Right cardiac atrium (tissue), 5 donors: Measurements from ENCODE around the gene PREP. TPM values are rescaled to one million over a fixed set of nuclear protein-coding genes. Genes with fewer than 3 reads are reported as not detected.

Experiments used
- ATAC-seq, 2 donors: fragments of 200-7000 bp; cut with Tn5 transposase; one replicate each; pipeline versions ENCODE4 v1.8.0 to v1.9.1; 2020; ENCODE audit warnings: moderate library complexity in 2 of 2, mild to moderate bottlenecking in 1 of 2
- DNase-seq, 3 donors: peaks; one replicate each; pipeline ENCODE4 v3.0.0-alpha.2; 2020
- H3K27ac ChIP-seq: one replicate; pipeline ENCODE4 v1.5.1; 2013; ENCODE audit warnings: mild to moderate bottlenecking, low read length, control low read depth, moderate library complexity
- H3K27me3 ChIP-seq: one replicate; pipeline ENCODE4 v1.6.1; 2013; ENCODE audit not compliant: control insufficient read depth, insufficient read depth
- H3K4me1 ChIP-seq: one replicate; pipeline ENCODE4 v1.6.1; 2013; ENCODE audit warnings: low read length; ENCODE audit not compliant: control insufficient read depth, insufficient read depth
- H3K4me3 ChIP-seq: one replicate; pipeline ENCODE4 v1.5.1; 2013; ENCODE audit warnings: low read length, control low read depth
- H3K9me3 ChIP-seq: one replicate; pipeline ENCODE4 v1.6.1; 2013; ENCODE audit warnings: low read length; ENCODE audit not compliant: control insufficient read depth
- WGBS: extraction: QIAGEN DNeasy Blood & Tissue Kit; methylation state at CpG from one replicate; pipeline ENCODE4 v1.1.7; 2013; 5-methylcytosine and 5-hydroxymethylcytosine counted together
- intact Hi-C, 4 donors: fragments of 100-400 bp; cut with DNase I; formaldehyde crosslinking; loops; one replicate each; pipeline versions ENCODE4 v1.11.0 to v1.14.0; 2022 to 2023
- polyA plus RNA-seq: library from polyadenylated mRNA; stranded (reverse); fragments of 200-250 nt; gene quantifications from one replicate; pipeline ENCODE4 v1.2.3, GENCODE V29; 2013
- total RNA-seq, 4 donors: library from RNA; stranded (reverse); fragmentation: NEBNext Ultra II Directional; extraction: Animal tissue kit (Norgen Biotek cat#: 25700); gene quantifications; one replicate each; pipeline ENCODE4 v1.2.1, GENCODE V29; 2021
- donor health status: healthy with polysubstance abuse.
- donor health status: DM: no; HTN: yes; CAD: no.
- donor health status: DM: no; HTN: no; CAD: no.
- donor health status: DM: no; HTN: yes; CAD: no; lungs with severe emphysema.
- donor health status: DM: yes; HTN: yes; CAD: no.

PREP gene
- total and polyA plus RNA-seq, 5 donors: 19.5 to 26.8 (median 26.0) TPM

GRCh38 chr6:105282631-105283585, 120.0 kb downstream of the PREP start:
- 83% methylated on average over 18 of the region's 18 CpGs for WGBS
- Histone ChIP-seq H3K9me3 (no peaks in the 10 kb centered on the region), H3K4me3 (no peak overlapping the region), H3K27ac (no peak overlapping the region), H3K4me1 (no peaks in the 10 kb centered on the region), H3K27me3 (no peaks in the 10 kb centered on the region)
- intact Hi-C loops: no loop called here
- DNase-seq (no peak), ATAC-seq (no peak)

- DNase-seq (no peak), ATAC-seq (no peak)
- Histone ChIP-seq H3K4me3 (no peak overlapping the region), H3K27ac (no peak overlapping the region), H3K4me1 (peaks cover under 1% of the 10 kb centered on the region), H3K27me3 (no peaks in the 10 kb centered on the region), H3K9me3 (no peaks in the 10 kb centered on the region)
- 96% methylated on average over 7 of the region's 7 CpGs for whole genome bisulfite sequencing
- intact Hi-C loops: no loop called here
These were observed 122.8 kb downstream of the PREP start for GRCh38 chr6:105280033-105280432.

- 96% methylated on average over 3 of the region's 3 CpGs for WGBS
- intact Hi-C loops: no loop called here
- ATAC-seq: no peak
- Histone ChIP-seq H3K4me3 (no peak overlapping the region), H3K27ac (no peak overlapping the region), H3K9me3 (no peaks in the 10 kb centered on the region), H3K4me1 (peaks cover 5% of the 10 kb centered on the region), H3K27me3 (no peaks in the 10 kb centered on the region)
- no peak for DNase-seq
These were observed 123.4 kb downstream of the PREP start for GRCh38 chr6:105279463-105279862.

- intact Hi-C loops: no loop called here
- H3K4me3 ChIP-seq: no peak overlapping the region
- DNase-seq: no peak
- H3K9me3 ChIP-seq: no peaks in the 10 kb centered on the region
- H3K4me1 ChIP-seq: peaks cover 5% of the 10 kb centered on the region
- WGBS: 73% methylated on average over 3 of the region's 3 CpGs
- no peak for ATAC-seq
- H3K27me3 ChIP-seq: no peaks in the 10 kb centered on the region
- H3K27ac ChIP-seq: no peak overlapping the region
These were observed 124.1 kb downstream of the PREP start for GRCh38 chr6:105278813-105279212.

- WGBS: 88% methylated on average over 20 of the region's 20 CpGs
- no peak overlapping the region for H3K4me3 ChIP-seq
- H3K27me3 ChIP-seq: no peaks in the 10 kb centered on the region
- peaks cover 5% of the 10 kb centered on the region for H3K4me1 ChIP-seq
- DNase-seq: no peak
- H3K9me3 ChIP-seq: no peaks in the 10 kb centered on the region
- intact Hi-C loops: no loop called here
- ATAC-seq: no peak
- H3K27ac ChIP-seq: no peak overlapping the region
These were observed 124.8 kb downstream of the PREP start for GRCh38 chr6:105278035-105278434.

GRCh38 chr6:105276374-105276773, 126.5 kb downstream of the PREP start:
- Histone ChIP-seq H3K27ac (no peak overlapping the region), H3K4me3 (no peak overlapping the region), H3K9me3 (no peaks in the 10 kb centered on the region), H3K27me3 (no peaks in the 10 kb centered on the region), H3K4me1 (peaks cover 5% of the 10 kb centered on the region)
- WGBS: 88% methylated on average over 3 of the region's 3 CpGs
- DNase-seq (no peak), ATAC-seq (no peak)
- intact Hi-C loops: no loop called here

- WGBS: 97% methylated on average over 2 of the region's 2 CpGs
- no peaks in the 10 kb centered on the region for H3K27me3 ChIP-seq
- no peak overlapping the region for H3K4me3 ChIP-seq
- no peak for DNase-seq
- intact Hi-C loops: no loop called here
- no peaks in the 10 kb centered on the region for H3K9me3 ChIP-seq
- no peak for ATAC-seq
- H3K27ac ChIP-seq: no peak overlapping the region
- peaks cover 5% of the 10 kb centered on the region for H3K4me1 ChIP-seq
These were observed 127.3 kb downstream of the PREP start for GRCh38 chr6:105275542-105275941.

GRCh38 chr6:105274678-105275077, 128.2 kb downstream of the PREP start:
- peak; percentile 32 to 43 for ATAC-seq
- H3K27ac ChIP-seq: no peak overlapping the region
- H3K9me3 ChIP-seq: no peaks in the 10 kb centered on the region
- peaks cover 5% of the 10 kb centered on the region for H3K4me1 ChIP-seq
- WGBS: 80% methylated on average over 4 of the region's 4 CpGs
- H3K4me3 ChIP-seq: no peak overlapping the region
- no peak for DNase-seq
- H3K27me3 ChIP-seq: no peaks in the 10 kb centered on the region
- intact Hi-C loops: no loop called here

GRCh38 chr6:105273589-105273988, 129.3 kb downstream of the PREP start:
- no peak overlapping the region for H3K27ac ChIP-seq
- WGBS: 59% methylated on average over 8 of the region's 8 CpGs

GRCh38 chr6:105272786-105273185, 130.1 kb downstream of the PREP start:
- intact Hi-C loops: no loop called here
- 17% methylated on average over 6 of the region's 6 CpGs for WGBS
- no peaks in the 10 kb centered on the region for H3K27me3 ChIP-seq
- H3K9me3 ChIP-seq: no peaks in the 10 kb centered on the region
- DNase-seq: no peak
- H3K4me1 ChIP-seq: peaks cover 5% of the 10 kb centered on the region
- no peak overlapping the region for H3K27ac ChIP-seq
- ATAC-seq: peak; percentile 57 to 69
- no peak overlapping the region for H3K4me3 ChIP-seq

More at GRCh38 chr6:105273589-105273988, 129.3 kb downstream of the PREP start:
- intact Hi-C loops: no loop called here
- Histone ChIP-seq H3K27me3 (no peaks in the 10 kb centered on the region), H3K4me3 (no peak overlapping the region), H3K9me3 (no peaks in the 10 kb centered on the region), H3K4me1 (peaks cover 5% of the 10 kb centered on the region)
- DNase-seq (peak in 1 of 3 donors; percentile 51), ATAC-seq (peak in 1 of 2 donors; percentile 31)

- no peak for ATAC-seq
- Histone ChIP-seq H3K4me3 (no peak overlapping the region), H3K27ac (no peak overlapping the region), H3K4me1 (peaks cover 5% of the 10 kb centered on the region), H3K9me3 (no peaks in the 10 kb centered on the region), H3K27me3 (no peaks in the 10 kb centered on the region)
- intact Hi-C loops: no loop called here
- no peak for DNase-seq
These were observed 132.4 kb downstream of the PREP start for GRCh38 chr6:105270511-105270910.
